ENCODE measurements around the gene CPED1. TPM values are rescaled to one million over a fixed set of nuclear protein-coding genes. Genes with fewer than 3 reads are reported as not detected.

Gene CPED1
- total and polyA plus RNA-seq, 10 of the 15 experiments (the other 5 are each of a cell fraction or from before 2014, with no cell fraction given) = 0.01 to 0.77 (median 0.10) TPM; not detected in 1

- Histone ChIP-seq H3K9ac (ENCODE audit: control insufficient read depth, insufficient read depth, low read length) (no peak overlapping the region), H3K4me1 (ENCODE audit: control insufficient read depth, insufficient read depth, low read length) (no peaks in the 10 kb centered on the region), H3K36me3 (ENCODE audit: control insufficient read depth in 2 of 2, insufficient read depth in 2 of 2, low read length in 1 of 2) (no peaks in the 10 kb centered on the region), H3K27me3 (replicated peaks in 1 of 2; ENCODE audit: control insufficient read depth in 2 of 2, insufficient read depth in 2 of 2, low read length in 1 of 2) (no peaks in the 10 kb centered on the region), H3K79me2 (ENCODE audit: control insufficient read depth, insufficient read depth, low read length) (no peaks in the 10 kb centered on the region), H3K27ac (ENCODE audit: control insufficient read depth, insufficient read depth) (no peak overlapping the region), H2AFZ (ENCODE audit: control insufficient read depth, low read depth, low read length) (no peak overlapping the region), H4K20me1 (ENCODE audit: control insufficient read depth, insufficient read depth) (no peaks in the 10 kb centered on the region), H3K4me2 (ENCODE audit: control insufficient read depth, insufficient read depth) (no peak overlapping the region), H3K4me3 (no peak overlapping the region), H3K9me3 (replicated peaks; ENCODE audit: control insufficient read depth, insufficient read depth, low read length) (no peaks in the 10 kb centered on the region; the same call in 2 of the 3 replicates)
- WGBS (ENCODE audit: insufficient coverage, insufficient replicate concordance, low lambda C conversion rate, missing lambda C conversion rate) = 68% methylated on average over 5 of the region's 5 CpGs
- TF ChIP-seq ETV6 (conservative IDR thresholded peaks at IDR 0.05 in 1 of 2, IDR thresholded peaks at IDR 0.05 in 1 of 2; ENCODE audit: borderline replicate concordance in 1 of 2, low read depth in 1 of 2) = no peak
- TF ChIP-seq EGR1 (IDR thresholded peaks at IDR 0.05; ENCODE audit: borderline replicate concordance in 1 of 2, low read depth in 2 of 2, low read length in 2 of 2) = no peak
- no peak for TF ChIP-seq TCF7 (IDR thresholded peaks at IDR 0.05; ENCODE audit: borderline replicate concordance)
- no peak for TF ChIP-seq ZBTB33 (IDR thresholded peaks at IDR 0.05)
- no peak for TF ChIP-seq RELB (IDR thresholded peaks at IDR 0.05; ENCODE audit: low read depth)
- TF ChIP-seq MLLT1 (IDR thresholded peaks at IDR 0.05) = no peak
- no peak for TF ChIP-seq BCL11A (IDR thresholded peaks at IDR 0.05; ENCODE audit: low read depth, low read length)
- TF ChIP-seq SRF (IDR thresholded peaks at IDR 0.05; ENCODE audit: low read depth in 2 of 2, low read length in 2 of 2) = no peak
- no peak for TF ChIP-seq HDAC2 (IDR thresholded peaks at IDR 0.05)
- TF ChIP-seq POLR2AphosphoS5 (IDR thresholded peaks at IDR 0.05; ENCODE audit: low read length) = no peak
- DNase-seq (ENCODE audit: low read depth, low spot score) = no peak
- CTCF ChIA-PET = interaction anchor here (1.1 to 3.0 kb wide), 3 partner anchors 17 to 70 kb away, joined by 3 to 13 read pairs (median 5); no protein-coding TSS in a partner anchor
- SMC1A ChIA-PET (ENCODE audit: uncharacterized antibody, unreplicated experiment) = interaction anchor here (0.6 to 1.0 kb wide), 2 partner anchors 16 to 47 kb away, joined by 3 read pairs; no protein-coding TSS in a partner anchor
- RAD21 ChIA-PET (ENCODE audit: unreplicated experiment) = no interaction called here
- POLR2A ChIA-PET = no interaction called here
- in situ Hi-C loops (cut with MboI) (no loop called here), intact Hi-C loops (cut with micrococcal nuclease; ENCODE audit: unreplicated experiment) (no loop called here)
- no peak for FAIRE-seq
- no TSS peak for BruUV-seq (replicated peaks)
- no peak for ATAC-seq
Observed at GRCh38 chr7:121057878-121058277, 69.4 kb downstream of the CPED1 start.
